GM21367 (cell line): ENCODE data around the gene KIF26A.

Experiments used
- ATAC-seq: cut with Tn5 transposase; IDR thresholded peaks from one replicate; pipeline ENCODE4 v1.9.1; 2021; ENCODE audit not compliant: unreplicated experiment

KIF26A gene

DNA sequence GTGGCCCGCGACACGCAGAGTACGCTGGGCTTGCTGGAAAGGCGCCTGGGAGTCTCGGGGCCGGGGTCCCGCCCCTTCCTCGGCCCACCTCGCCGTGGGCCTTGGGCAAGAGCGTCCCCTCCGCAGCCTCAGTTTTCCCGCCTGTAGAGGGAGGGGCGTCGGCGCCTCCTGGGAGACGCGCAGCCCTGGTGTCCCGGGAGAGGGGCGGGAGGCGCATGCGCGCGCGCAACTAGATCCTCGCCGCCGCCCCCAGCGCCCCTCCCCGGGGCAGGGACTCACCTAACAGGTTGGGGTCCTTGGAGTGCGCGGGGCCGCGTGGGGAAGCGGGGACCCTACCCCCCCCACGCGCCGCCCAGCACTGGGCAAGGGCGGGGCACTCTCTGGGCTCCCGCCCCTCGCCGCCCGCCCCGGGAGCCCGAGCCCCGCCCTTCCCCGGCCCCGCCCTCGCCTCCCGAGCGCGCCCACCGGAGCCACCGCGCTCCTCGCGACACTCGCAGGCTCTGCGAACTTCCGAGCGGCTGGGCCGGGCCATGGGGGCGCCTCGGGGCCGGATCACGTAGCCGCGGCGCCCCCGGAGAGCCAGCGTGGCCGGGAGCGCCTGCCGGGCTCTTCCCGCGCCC, at the start of gene KIF26A:
KIF26A (plus strand) TSS at position 490 of the 620 bp plus-strand sequence. CDS start 136 bp downstream, outside the sequence.
- ATAC-seq = no peak

DNA sequence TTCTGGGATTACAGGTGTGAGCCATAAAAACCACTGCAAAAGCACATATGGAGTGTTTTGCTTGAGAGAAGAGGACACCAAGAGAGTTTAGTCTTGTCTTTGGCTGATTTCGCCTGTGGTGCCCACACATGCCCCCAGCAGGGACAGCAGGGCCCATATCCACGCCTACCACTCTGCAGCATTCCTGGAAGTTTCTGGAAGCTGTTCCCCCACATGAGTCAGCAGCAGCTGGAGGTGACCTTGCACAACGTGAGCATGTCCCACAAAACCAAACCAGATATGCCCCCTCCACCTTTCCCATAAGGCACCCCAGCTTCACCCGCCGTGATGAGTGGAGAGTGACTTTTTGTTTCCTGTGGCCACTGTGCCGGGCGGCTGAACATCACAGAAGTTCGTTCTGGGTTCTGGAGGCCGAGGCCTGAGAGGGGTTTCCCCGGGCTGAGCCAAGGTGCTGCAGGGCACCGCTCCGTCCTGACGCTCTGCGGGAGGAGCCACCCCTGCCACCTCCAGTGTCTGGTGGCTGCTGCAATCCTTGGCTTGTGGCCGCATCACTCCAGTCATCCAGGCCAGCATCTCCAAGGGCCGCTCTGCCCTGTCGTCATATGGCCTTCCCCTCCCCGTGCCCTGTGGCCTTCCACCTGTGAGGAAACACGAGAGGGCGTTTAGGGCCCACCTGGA, 48.2 kb upstream of the KIF26A start:
- no peak for ATAC-seq

GRCh38 chr14:104091061-104091926, 47.1 kb upstream of the KIF26A start:
- ATAC-seq = no peak

GRCh38 chr14:104091927-104092771, 46.2 kb upstream of the KIF26A start:
- no peak for ATAC-seq

- no peak for ATAC-seq
Observed at GRCh38 chr14:104092931-104093365, 45.4 kb upstream of the KIF26A start.

- ATAC-seq = no peak
Observed at GRCh38 chr14:104093366-104094055, 44.9 kb upstream of the KIF26A start.

- no peak for ATAC-seq
Observed at GRCh38 chr14:104094056-104094708, 44.2 kb upstream of the KIF26A start.

GRCh38 chr14:104094709-104095425, 43.5 kb upstream of the KIF26A start:
- no peak for ATAC-seq

DNA sequence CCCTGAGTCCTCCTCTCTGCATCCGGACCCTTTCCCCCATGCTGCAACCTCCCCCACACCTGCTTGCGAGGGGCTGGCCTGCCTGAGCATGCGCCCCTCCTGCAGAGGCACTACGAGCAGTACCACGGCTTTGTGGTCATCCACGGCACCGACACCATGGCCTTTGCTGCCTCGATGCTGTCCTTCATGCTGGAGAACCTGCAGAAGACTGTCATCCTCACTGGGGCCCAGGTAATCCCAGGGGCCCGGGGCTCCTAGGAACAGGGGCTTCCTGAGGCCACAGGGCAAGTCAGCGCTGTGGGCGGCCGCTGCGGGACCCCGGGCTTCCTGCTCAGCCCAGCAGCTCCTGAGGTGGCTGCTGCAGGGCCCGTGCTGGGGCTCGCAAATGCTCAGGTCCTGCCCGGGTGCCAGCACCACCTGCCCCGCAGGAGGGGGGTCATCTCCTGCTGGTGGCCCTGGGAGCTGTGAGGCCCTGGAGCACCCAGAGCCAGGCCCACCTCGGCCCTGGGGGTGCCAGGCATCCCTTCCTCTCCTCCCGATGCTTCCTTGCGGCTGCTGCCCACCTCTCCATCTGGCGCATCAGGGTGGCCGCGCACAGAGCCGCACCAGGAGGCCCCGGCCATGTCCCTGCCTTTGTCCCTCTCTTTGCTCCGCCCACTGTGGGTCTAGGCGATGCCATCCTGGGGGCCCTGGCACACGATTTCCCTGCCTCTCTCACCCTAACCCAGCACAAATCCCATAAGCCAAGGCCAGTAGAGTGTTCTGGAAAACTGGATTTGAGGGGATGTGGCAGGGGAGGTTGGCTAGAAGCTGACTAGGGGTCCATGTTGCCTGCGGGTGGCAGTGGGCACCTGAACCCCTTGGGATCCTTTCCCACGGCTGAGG, 42.7 kb upstream of the KIF26A start:
- no peak for ATAC-seq

DNA sequence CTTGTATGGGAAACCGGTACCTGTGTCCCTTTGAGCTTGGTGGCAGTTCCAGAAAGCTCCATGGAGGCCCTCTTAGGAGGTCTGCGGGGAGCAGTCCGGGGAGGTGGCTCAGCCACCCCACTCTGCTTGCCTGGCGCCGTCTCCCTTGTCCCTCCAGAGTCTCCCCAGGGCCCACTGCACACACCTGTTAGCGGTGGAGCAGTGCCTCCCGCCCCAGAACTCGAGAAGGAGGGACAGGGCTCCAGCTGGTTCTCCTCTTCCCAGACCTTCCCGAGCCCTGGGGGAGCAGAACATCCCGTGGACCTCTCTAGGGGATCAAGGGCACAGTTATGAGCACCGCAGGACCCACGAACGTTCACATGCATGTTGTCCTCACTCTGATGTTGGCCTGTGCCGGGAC, 42.1 kb upstream of the KIF26A start:
- no peak for ATAC-seq

DNA sequence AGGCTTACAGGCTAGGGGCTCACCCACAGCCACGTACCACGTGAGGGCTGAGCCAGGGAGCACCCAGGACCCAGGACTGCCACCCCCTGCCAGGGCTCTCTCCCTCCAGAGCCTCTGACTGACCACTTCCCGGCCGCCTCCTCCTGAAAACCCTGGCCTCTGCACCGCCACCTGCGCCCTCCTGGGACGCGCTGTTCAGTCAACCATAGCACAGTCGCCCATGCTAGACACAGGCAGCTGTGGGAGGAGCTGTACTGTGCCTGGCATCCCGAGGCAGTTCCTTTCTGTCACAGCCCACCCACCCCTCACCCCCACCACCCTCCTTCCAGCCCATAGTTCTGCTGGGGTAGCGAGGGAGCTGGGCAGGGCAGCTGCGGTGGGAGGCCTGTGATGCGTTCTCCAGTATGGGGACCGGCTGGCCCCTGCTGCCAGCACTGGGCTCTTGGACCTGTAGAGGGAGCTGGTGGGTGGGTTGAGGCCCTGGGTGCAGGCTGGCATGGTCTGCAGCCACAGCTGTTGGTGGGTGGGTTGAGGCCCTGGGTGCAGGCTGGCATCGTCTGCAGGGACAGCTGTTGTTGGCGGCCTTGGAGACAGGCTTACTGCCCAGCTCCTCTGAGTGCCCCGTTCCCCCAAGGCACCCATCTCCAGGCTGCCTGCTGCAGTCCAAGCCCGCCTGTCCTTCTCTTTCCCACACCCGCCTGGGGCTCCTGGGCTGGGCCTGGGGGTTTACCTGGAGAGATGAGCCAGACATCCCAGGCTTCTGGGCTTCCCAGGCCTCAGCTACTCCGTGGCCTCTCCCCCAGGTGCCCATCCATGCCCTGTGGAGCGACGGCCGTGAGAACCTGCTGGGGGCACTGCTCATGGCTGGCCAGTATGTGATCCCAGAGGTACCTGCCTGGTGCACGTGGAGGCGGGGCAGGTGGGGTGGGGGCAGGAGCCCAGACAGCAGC, 41.4 kb upstream of the KIF26A start:
- ATAC-seq = no peak

DNA sequence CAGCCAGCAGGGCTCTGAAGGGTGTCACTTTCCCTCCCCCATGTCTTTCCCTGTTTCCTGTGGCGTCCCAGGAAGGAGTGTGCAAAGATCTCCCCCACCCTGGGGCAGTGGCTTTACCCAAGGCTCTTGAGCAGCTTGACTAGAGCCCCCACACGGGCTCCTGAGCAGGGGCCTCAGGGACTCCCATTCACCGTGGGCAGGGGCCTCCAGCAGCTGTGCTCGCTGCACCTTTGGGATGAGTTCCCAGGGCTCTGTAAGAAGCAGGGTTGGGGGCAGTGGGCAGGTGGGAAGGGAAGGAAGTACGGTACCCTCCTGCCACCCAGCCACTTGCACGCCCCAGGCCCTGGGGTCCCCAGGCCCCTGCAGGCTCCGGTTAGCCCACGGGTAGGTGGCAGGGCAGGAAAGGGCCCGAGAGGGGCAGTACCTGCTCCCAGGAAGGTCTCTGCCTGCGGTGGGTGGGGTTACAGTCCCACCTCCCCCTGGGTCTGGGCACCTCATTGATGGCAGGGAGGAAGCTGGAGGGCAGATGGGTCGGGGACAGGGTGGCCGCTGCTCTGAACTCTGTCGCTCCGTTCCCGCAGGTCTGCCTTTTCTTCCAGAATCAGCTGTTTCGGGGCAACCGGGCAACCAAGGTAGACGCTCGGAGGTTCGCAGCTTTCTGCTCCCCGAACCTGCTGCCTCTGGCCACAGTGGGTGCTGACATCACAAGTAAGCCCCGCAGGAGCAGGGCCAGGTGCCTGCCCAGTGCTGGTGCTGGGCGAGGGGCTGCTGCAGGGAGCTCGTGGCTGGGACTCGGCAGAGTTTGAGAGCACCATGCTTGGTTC, 39.9 kb upstream of the KIF26A start:
- no peak for ATAC-seq

DNA sequence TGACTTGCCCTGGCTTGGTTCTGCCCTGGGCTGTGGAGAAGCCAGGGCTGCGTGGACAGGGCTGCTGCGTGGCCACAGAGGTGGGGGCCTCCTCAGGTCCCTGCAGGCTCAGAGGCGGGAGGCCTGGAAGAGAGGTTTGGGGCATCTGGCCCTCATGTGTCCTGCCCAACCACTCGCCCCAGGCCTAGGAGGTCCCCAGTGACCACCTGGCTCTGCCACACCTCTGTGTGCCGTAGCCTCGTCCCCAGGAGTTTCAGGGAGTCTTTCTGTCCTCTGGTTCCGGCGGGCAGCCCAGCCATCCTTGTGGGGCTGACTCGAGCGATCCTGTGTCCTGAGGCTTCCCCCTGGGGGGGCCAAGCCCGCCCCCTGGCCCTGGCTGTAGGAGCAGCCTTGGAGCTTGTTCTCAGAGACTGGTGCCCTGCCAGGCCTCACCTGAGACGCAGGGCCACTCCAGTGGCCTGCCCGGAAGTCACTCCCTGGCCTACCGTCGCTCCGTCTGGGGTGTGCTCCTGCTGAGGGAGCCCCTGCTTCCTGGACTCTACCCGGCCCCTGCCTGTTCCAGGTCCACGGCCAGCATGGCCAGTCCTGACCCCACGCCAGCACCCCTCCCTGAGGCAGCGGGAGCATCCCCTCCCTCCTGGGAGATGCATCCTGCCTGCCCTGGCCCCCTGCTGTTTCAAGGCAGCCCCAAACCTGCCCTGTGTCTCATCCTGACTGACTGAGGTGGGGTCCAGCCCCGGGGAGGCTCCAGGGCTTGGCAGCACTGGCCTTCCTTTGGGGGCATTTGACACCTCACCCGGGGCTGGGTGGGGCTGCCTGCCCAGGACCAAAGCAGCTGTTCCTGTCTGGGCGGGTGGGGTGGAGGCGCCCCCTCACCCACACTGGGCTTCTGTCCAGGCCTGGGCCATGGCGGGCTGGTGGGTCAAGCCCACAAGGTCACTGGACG, 39.0 kb upstream of the KIF26A start:
- ATAC-seq = no peak

DNA sequence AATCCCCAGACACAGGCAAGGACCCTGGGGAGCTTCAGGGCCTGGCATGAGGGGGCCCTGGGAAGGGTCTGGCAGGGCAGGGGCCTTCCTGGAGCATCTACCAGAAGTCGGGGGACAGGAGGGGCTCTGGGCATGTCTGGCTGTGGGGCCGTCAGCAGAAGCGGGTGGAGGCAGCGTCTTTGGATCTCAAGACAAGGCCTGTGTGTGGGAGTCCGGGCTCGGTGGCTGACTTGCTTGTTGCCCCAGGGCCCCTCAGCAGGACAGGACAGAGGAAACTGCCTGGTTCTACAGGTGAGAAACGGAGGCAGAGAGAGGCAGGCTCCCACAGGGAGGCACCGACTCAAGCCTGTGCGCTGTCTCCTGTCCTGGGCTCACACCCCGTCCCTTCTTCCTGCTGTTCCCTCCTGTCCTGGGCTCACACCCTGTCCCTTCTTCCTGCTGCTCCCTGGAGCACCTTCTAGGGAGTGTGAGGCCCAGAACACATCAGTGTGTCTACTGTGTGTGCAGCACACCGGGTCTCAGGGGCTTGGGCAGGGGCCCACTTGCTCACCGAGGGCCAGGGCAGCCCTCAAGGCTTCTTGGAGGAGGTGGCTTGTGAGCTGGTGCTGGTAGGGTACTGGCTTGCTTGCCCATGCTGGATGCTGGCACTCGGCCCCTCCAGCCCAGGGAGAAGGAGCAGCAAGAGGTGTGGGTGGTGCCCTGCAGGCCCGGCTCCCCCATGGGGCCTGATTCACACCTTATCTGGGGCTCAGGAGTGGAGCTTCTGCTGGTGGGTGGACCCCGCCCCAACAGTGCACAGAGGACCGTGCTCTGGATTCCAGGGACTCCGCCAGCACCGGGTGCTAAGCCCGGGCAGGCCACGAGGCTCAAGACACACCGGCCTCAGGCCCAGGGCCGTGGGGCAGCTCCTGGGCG, 38.0 kb upstream of the KIF26A start:
- ATAC-seq = no peak
